ENCODE data around the gene PFDN2. TPM values are rescaled to one million over a fixed set of nuclear protein-coding genes. Genes with fewer than 3 reads are reported as not detected.

PFDN2 gene
- total and polyA plus RNA-seq, 4 donors: 30.3 to 152 (median 94.9) TPM

GRCh38 chr1:161084597-161084988 lies 33.2 kb downstream of the PFDN2 start:
- WGBS (ENCODE audit: insufficient coverage): no CpG with 5 or more reads among the region's 1 CpG
- Histone ChIP-seq H3K36me3 (ENCODE audit: control insufficient read depth, insufficient read depth, low read length) (no peaks in the 10 kb centered on the region), H3K27ac (ENCODE audit: low read depth, low read length) (no peak overlapping the region), H3K4me3 (ENCODE audit: low read depth, low read length) (no peak overlapping the region), H3K9me3 (ENCODE audit: control insufficient read depth, insufficient read depth, low read length) (no peaks in the 10 kb centered on the region), H3K4me1 (ENCODE audit: control insufficient read depth, insufficient read depth, low read length) (no peaks in the 10 kb centered on the region), H3K27me3 (ENCODE audit: control insufficient read depth, insufficient read depth, low read length) (peaks cover 3% of the 10 kb centered on the region)
- no peak for DNase-seq (ENCODE audit: low read depth in 4 of 6, low spot score in 6 of 6)

- no peaks in the 10 kb centered on the region for H3K9me3 ChIP-seq (ENCODE audit: control insufficient read depth, insufficient read depth, low read length)
- peaks cover 3% of the 10 kb centered on the region for H3K27me3 ChIP-seq (ENCODE audit: control insufficient read depth, insufficient read depth, low read length)
- H3K27ac ChIP-seq (ENCODE audit: low read depth, low read length): no peak overlapping the region
- H3K36me3 ChIP-seq (ENCODE audit: control insufficient read depth, insufficient read depth, low read length): no peaks in the 10 kb centered on the region
- H3K4me1 ChIP-seq (ENCODE audit: control insufficient read depth, insufficient read depth, low read length): no peaks in the 10 kb centered on the region
- H3K4me3 ChIP-seq (ENCODE audit: low read depth, low read length): no peak overlapping the region
- no peak for DNase-seq (ENCODE audit: low read depth in 4 of 6, low spot score in 6 of 6)
- 84% methylated on average over 8 of the region's 10 CpGs for WGBS (ENCODE audit: insufficient coverage)
These were observed 33.9 kb downstream of the PFDN2 start for GRCh38 chr1:161083748-161084596.

- WGBS (ENCODE audit: insufficient coverage): 74% methylated on average over 6 of the region's 8 CpGs
- H3K9me3 ChIP-seq (ENCODE audit: control insufficient read depth, insufficient read depth, low read length): no peaks in the 10 kb centered on the region
- DNase-seq (ENCODE audit: low read depth in 4 of 6, low spot score in 6 of 6): no peak
- H3K4me3 ChIP-seq (ENCODE audit: low read depth, low read length): no peak overlapping the region
- H3K4me1 ChIP-seq (ENCODE audit: control insufficient read depth, insufficient read depth, low read length): no peaks in the 10 kb centered on the region
- no peaks in the 10 kb centered on the region for H3K36me3 ChIP-seq (ENCODE audit: control insufficient read depth, insufficient read depth, low read length)
- no peaks in the 10 kb centered on the region for H3K27me3 ChIP-seq (ENCODE audit: control insufficient read depth, insufficient read depth, low read length)
- H3K27ac ChIP-seq (ENCODE audit: low read depth, low read length): no peak overlapping the region
These were observed 34.7 kb downstream of the PFDN2 start for GRCh38 chr1:161082996-161083747.

- no peaks in the 10 kb centered on the region for H3K36me3 ChIP-seq (ENCODE audit: control insufficient read depth, insufficient read depth, low read length)
- no peak overlapping the region for H3K4me3 ChIP-seq (ENCODE audit: low read depth, low read length)
- H3K9me3 ChIP-seq (ENCODE audit: control insufficient read depth, insufficient read depth, low read length): no peaks in the 10 kb centered on the region
- DNase-seq (ENCODE audit: low read depth in 4 of 6, low spot score in 6 of 6): no peak
- 67% methylated on average over 1 of the region's 2 CpGs for WGBS (ENCODE audit: insufficient coverage)
- H3K27ac ChIP-seq (ENCODE audit: low read depth, low read length): no peak overlapping the region
- no peaks in the 10 kb centered on the region for H3K4me1 ChIP-seq (ENCODE audit: control insufficient read depth, insufficient read depth, low read length)
- no peaks in the 10 kb centered on the region for H3K27me3 ChIP-seq (ENCODE audit: control insufficient read depth, insufficient read depth, low read length)
These were observed 35.4 kb downstream of the PFDN2 start for GRCh38 chr1:161082483-161082882.

GRCh38 chr1:161081519-161081918 lies 36.3 kb downstream of the PFDN2 start:
- DNase-seq (ENCODE audit: low read depth in 4 of 6, low spot score in 6 of 6): no peak
- 77% methylated on average over 5 of the region's 5 CpGs for WGBS (ENCODE audit: insufficient coverage)

GRCh38 chr1:161080441-161081405 lies 37.1 kb downstream of the PFDN2 start:
- Histone ChIP-seq H3K36me3 (ENCODE audit: control insufficient read depth, insufficient read depth, low read length) (no peaks in the 10 kb centered on the region), H3K4me1 (ENCODE audit: control insufficient read depth, insufficient read depth, low read length) (no peaks in the 10 kb centered on the region), H3K27ac (ENCODE audit: low read depth, low read length) (no peak overlapping the region), H3K27me3 (ENCODE audit: control insufficient read depth, insufficient read depth, low read length) (no peaks in the 10 kb centered on the region), H3K9me3 (ENCODE audit: control insufficient read depth, insufficient read depth, low read length) (no peaks in the 10 kb centered on the region), H3K4me3 (ENCODE audit: low read depth, low read length) (no peak overlapping the region)
- DNase-seq (ENCODE audit: low read depth in 4 of 6, low spot score in 6 of 6): no peak
- whole genome bisulfite sequencing (ENCODE audit: insufficient coverage): 47% methylated on average over 4 of the region's 5 CpGs

More at GRCh38 chr1:161081519-161081918, 36.3 kb downstream of the PFDN2 start:
- no peak overlapping the region for H3K4me3 ChIP-seq (ENCODE audit: low read depth, low read length)
- no peaks in the 10 kb centered on the region for H3K9me3 ChIP-seq (ENCODE audit: control insufficient read depth, insufficient read depth, low read length)
- no peaks in the 10 kb centered on the region for H3K27me3 ChIP-seq (ENCODE audit: control insufficient read depth, insufficient read depth, low read length)
- no peak overlapping the region for H3K27ac ChIP-seq (ENCODE audit: low read depth, low read length)
- H3K4me1 ChIP-seq (ENCODE audit: control insufficient read depth, insufficient read depth, low read length): no peaks in the 10 kb centered on the region
- no peaks in the 10 kb centered on the region for H3K36me3 ChIP-seq (ENCODE audit: control insufficient read depth, insufficient read depth, low read length)

- Histone ChIP-seq H3K4me3 (ENCODE audit: low read depth, low read length) (no peak overlapping the region), H3K36me3 (ENCODE audit: control insufficient read depth, insufficient read depth, low read length) (no peaks in the 10 kb centered on the region), H3K27me3 (ENCODE audit: control insufficient read depth, insufficient read depth, low read length) (no peaks in the 10 kb centered on the region), H3K4me1 (ENCODE audit: control insufficient read depth, insufficient read depth, low read length) (no peaks in the 10 kb centered on the region), H3K9me3 (ENCODE audit: control insufficient read depth, insufficient read depth, low read length) (no peaks in the 10 kb centered on the region), H3K27ac (ENCODE audit: low read depth, low read length) (no peak overlapping the region)
- WGBS (ENCODE audit: insufficient coverage): 57% methylated on average over 39 of the region's 41 CpGs
- no peak for DNase-seq (ENCODE audit: low read depth in 4 of 6, low spot score in 6 of 6)
These were observed 38.3 kb downstream of the PFDN2 start for GRCh38 chr1:161079436-161080110.

- Histone ChIP-seq H3K36me3 (ENCODE audit: control insufficient read depth, insufficient read depth, low read length) (no peaks in the 10 kb centered on the region), H3K4me3 (ENCODE audit: low read depth, low read length) (no peak overlapping the region), H3K4me1 (ENCODE audit: control insufficient read depth, insufficient read depth, low read length) (no peaks in the 10 kb centered on the region), H3K27me3 (ENCODE audit: control insufficient read depth, insufficient read depth, low read length) (no peaks in the 10 kb centered on the region), H3K9me3 (ENCODE audit: control insufficient read depth, insufficient read depth, low read length) (no peaks in the 10 kb centered on the region), H3K27ac (ENCODE audit: low read depth, low read length) (no peak overlapping the region)
- no peak for DNase-seq (ENCODE audit: low read depth in 4 of 6, low spot score in 6 of 6)
- WGBS (ENCODE audit: insufficient coverage): 56% methylated on average over 8 of the region's 9 CpGs
These were observed 40.4 kb downstream of the PFDN2 start for GRCh38 chr1:161077426-161077825.

- Histone ChIP-seq H3K4me1 (ENCODE audit: control insufficient read depth, insufficient read depth, low read length) (no peaks in the 10 kb centered on the region), H3K36me3 (ENCODE audit: control insufficient read depth, insufficient read depth, low read length) (no peaks in the 10 kb centered on the region), H3K4me3 (ENCODE audit: low read depth, low read length) (no peak overlapping the region), H3K27ac (ENCODE audit: low read depth, low read length) (no peak overlapping the region), H3K27me3 (ENCODE audit: control insufficient read depth, insufficient read depth, low read length) (no peaks in the 10 kb centered on the region), H3K9me3 (ENCODE audit: control insufficient read depth, insufficient read depth, low read length) (no peaks in the 10 kb centered on the region)
- no peak for DNase-seq (ENCODE audit: low read depth in 4 of 6, low spot score in 6 of 6)
These were observed 41.4 kb downstream of the PFDN2 start for GRCh38 chr1:161076410-161076809.
